GM21737 (cell line): ENCODE data around the gene LHPP.
A peak's percentile ranks its signal among the peaks of the same experiment; 100 is the strongest.

Experiments used
- ATAC-seq: cut with Tn5 transposase; IDR thresholded peaks from one replicate; pipeline ENCODE4 v1.9.1; 2021; ENCODE audit warnings: mild to moderate bottlenecking, moderate library complexity; ENCODE audit not compliant: unreplicated experiment

The LHPP gene

GRCh38 chr10:124637746-124638145 is 176.1 kb downstream of the LHPP start:
- no peak for ATAC-seq

GRCh38 chr10:124639206-124639605 is 177.6 kb downstream of the LHPP start:
- no peak for ATAC-seq

- ATAC-seq, result no peak
These were observed 178.0 kb downstream of the LHPP start for GRCh38 chr10:124639646-124640045.

- no peak for ATAC-seq
These were observed 178.4 kb downstream of the LHPP start for GRCh38 chr10:124640056-124640455.

- ATAC-seq, result peak; percentile 44
These were observed 179.1 kb downstream of the LHPP start for GRCh38 chr10:124640538-124641231.

GRCh38 chr10:124641282-124642087 is 179.9 kb downstream of the LHPP start:
- ATAC-seq, result peak; percentile 39

- ATAC-seq, result no peak
These were observed 180.6 kb downstream of the LHPP start for GRCh38 chr10:124642088-124642710.

- ATAC-seq, result no peak
These were observed 181.8 kb downstream of the LHPP start for GRCh38 chr10:124643330-124644009.

- ATAC-seq, result no peak
These were observed 182.6 kb downstream of the LHPP start for GRCh38 chr10:124644236-124644635.

GRCh38 chr10:124644771-124645415 is 183.3 kb downstream of the LHPP start:
- ATAC-seq, result no peak

- no peak for ATAC-seq
These were observed 184.0 kb downstream of the LHPP start for GRCh38 chr10:124645467-124646095.

- ATAC-seq, result no peak
These were observed 185.1 kb downstream of the LHPP start for GRCh38 chr10:124646483-124647352.

GRCh38 chr10:124647421-124648130 is 186.0 kb downstream of the LHPP start:
- ATAC-seq, result peak; percentile 60

GRCh38 chr10:124648131-124648475 is 186.5 kb downstream of the LHPP start:
- ATAC-seq, result no peak

- ATAC-seq, result no peak
These were observed 187.1 kb downstream of the LHPP start for GRCh38 chr10:124648738-124649137.

- no peak for ATAC-seq
These were observed 187.6 kb downstream of the LHPP start for GRCh38 chr10:124649214-124649613.

GRCh38 chr10:124650263-124650662 is 188.6 kb downstream of the LHPP start:
- no peak for ATAC-seq

GRCh38 chr10:124650820-124651401 is 189.3 kb downstream of the LHPP start:
- ATAC-seq, result no peak
